ENCODE data around the gene DNAH12.

DNA sequence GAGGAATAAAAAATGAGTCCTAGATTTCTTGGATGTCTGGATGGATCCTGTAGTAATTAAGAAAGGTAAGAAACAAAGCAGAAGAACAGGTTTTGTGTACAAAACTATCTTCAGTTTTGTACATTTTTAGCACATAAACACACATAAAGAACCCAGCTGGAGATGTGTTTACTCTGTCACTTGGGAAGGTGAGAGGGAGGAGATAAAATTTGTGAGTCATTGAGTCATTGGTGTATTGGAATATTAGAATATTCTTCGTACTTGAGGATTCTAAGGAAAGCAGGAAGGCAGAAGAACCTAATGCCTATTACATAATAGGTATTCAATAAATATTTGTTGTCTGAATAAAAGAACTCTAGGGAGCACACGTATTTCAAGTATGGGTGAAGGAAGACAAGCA is 299.2 kb downstream of the DNAH12 start:
- TF ChIP-seq, protein P1, sequence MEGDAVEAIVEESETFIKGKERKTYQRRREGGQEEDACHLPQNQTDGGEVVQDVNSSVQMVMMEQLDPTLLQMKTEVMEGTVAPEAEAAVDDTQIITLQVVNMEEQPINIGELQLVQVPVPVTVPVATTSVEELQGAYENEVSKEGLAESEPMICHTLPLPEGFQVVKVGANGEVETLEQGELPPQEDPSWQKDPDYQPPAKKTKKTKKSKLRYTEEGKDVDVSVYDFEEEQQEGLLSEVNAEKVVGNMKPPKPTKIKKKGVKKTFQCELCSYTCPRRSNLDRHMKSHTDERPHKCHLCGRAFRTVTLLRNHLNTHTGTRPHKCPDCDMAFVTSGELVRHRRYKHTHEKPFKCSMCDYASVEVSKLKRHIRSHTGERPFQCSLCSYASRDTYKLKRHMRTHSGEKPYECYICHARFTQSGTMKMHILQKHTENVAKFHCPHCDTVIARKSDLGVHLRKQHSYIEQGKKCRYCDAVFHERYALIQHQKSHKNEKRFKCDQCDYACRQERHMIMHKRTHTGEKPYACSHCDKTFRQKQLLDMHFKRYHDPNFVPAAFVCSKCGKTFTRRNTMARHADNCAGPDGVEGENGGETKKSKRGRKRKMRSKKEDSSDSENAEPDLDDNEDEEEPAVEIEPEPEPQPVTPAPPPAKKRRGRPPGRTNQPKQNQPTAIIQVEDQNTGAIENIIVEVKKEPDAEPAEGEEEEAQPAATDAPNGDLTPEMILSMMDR (IDR thresholded peaks at IDR 0.05), result no peak
- TF ChIP-seq EP300 (IDR thresholded peaks at IDR 0.05), result no peak
- no peak for TF ChIP-seq POLR2A (IDR thresholded peaks at IDR 0.05)

Data from tibial nerve (tissue), 4 donors.